HG02678 (cell line): ENCODE results near the gene ZGRF1.
"Not testable (repeated sequence)": the region's sequence is repeated elsewhere in the genome, so short reads cannot be mapped to it uniquely, and the experiment has no call there.

Experiments
- ATAC-seq: cut with Tn5 transposase; IDR thresholded peaks from one replicate; pipeline ENCODE4 v1.9.1; 2021; ENCODE audit warnings: mild to moderate bottlenecking, moderate library complexity; ENCODE audit not compliant: unreplicated experiment

Gene ZGRF1

GRCh38 chr4:112645541-112646329, 9.0 kb upstream of the ZGRF1 start:
- ATAC-seq = no peak

GRCh38 chr4:112644595-112645535, 8.2 kb upstream of the ZGRF1 start:
- ATAC-seq = not testable (repeated sequence)

GRCh38 chr4:112642526-112642925, 5.8 kb upstream of the ZGRF1 start:
- ATAC-seq = no peak

- no peak for ATAC-seq
Measured at GRCh38 chr4:112637552-112637866, 800 bp upstream of the ZGRF1 start.

GRCh38 chr4:112633477-112634235, 3.1 kb downstream of the ZGRF1 start:
- no peak for ATAC-seq

GRCh38 chr4:112626228-112626627, 10.5 kb downstream of the ZGRF1 start:
- ATAC-seq = no peak

GRCh38 chr4:112616984-112617383, 19.7 kb downstream of the ZGRF1 start:
- ATAC-seq = no peak

GRCh38 chr4:112612814-112613213, 23.9 kb downstream of the ZGRF1 start:
- ATAC-seq = not testable (repeated sequence)

GRCh38 chr4:112604589-112604988, 32.1 kb downstream of the ZGRF1 start:
- ATAC-seq = peak; percentile 83

- ATAC-seq = no peak
Measured at GRCh38 chr4:112594993-112595392, 41.7 kb downstream of the ZGRF1 start.

- peak; percentile 67 for ATAC-seq
Measured at GRCh38 chr4:112593438-112594133, 43.1 kb downstream of the ZGRF1 start.

- no peak for ATAC-seq
Measured at GRCh38 chr4:112592717-112593116, 44.0 kb downstream of the ZGRF1 start.

GRCh38 chr4:112591593-112591992, 45.1 kb downstream of the ZGRF1 start:
- no peak for ATAC-seq

- ATAC-seq = no peak
Measured at GRCh38 chr4:112589206-112589605, 47.5 kb downstream of the ZGRF1 start.

GRCh38 chr4:112585977-112586736, 50.6 kb downstream of the ZGRF1 start:
- no peak for ATAC-seq

- no peak for ATAC-seq
Measured at GRCh38 chr4:112567536-112567935, 69.2 kb downstream of the ZGRF1 start.

- ATAC-seq = no peak
Measured at GRCh38 chr4:112564706-112565270, 71.9 kb downstream of the ZGRF1 start.

GRCh38 chr4:112563431-112564200, 73.1 kb downstream of the ZGRF1 start:
- peak; percentile 64 for ATAC-seq
